NCI-H82 (cell line): Measurements from ENCODE around the gene CD300C.
"Not testable (repeated sequence)": the region's sequence is repeated elsewhere in the genome, so short reads cannot be mapped to it uniquely, and the experiment has no call there.

ENCODE experiments used
- DNase-seq: peaks from one replicate; lab custom pipeline; 2025; lab: John Stamatoyannopoulos, UW

Gene CD300C

GRCh38 chr17:74512624-74513091 lies 33.3 kb downstream of the CD300C start:
- no peak for DNase-seq

DNA sequence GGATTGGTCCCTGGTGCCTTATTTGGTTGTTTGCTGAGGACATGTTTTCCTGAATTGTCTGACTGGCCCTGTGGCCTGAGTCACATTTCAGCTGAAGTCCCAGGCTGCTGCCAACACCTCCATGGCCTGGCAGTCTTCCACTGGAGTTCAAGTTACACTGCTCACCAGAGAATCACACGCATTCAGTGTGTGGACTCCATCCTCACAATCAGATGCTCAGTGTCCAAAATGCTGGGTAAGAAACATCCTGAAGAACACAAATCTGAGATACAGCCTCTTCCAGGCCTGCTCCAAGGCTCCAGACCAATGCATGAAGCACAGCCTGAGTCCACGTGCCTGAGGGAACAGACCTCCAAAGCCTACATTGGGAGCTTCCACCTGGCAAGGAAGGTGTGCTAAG lies 33.9 kb downstream of the CD300C start:
- DNase-seq, result no peak

- DNase-seq, result no peak
These were observed 37.8 kb downstream of the CD300C start for GRCh38 chr17:74508156-74508555.

GRCh38 chr17:74503949-74504348 lies 42.0 kb downstream of the CD300C start:
- not testable (repeated sequence) for DNase-seq

- DNase-seq, result no peak
These were observed 43.1 kb downstream of the CD300C start for GRCh38 chr17:74502861-74503260.

DNA sequence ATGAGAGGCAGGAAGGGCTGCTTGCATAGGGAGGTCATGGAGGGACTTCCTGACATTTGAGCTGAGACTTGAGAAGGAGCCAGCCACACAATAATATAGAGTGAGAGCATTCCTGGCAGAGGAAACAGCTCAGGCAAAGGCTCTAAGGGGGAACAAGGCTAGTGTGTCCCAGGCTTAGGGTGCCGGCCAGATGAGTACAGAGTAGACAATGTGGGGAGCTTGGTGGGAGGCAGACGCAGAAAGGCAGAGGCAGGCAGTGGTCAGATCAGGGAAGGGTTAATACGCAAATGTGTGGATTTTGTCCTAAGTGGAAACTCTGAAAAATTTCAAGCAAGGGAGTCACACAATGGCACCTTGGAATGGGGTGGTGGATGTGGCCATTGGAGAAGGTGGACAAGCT lies 45.9 kb downstream of the CD300C start:
- DNase-seq, result no peak

DNA sequence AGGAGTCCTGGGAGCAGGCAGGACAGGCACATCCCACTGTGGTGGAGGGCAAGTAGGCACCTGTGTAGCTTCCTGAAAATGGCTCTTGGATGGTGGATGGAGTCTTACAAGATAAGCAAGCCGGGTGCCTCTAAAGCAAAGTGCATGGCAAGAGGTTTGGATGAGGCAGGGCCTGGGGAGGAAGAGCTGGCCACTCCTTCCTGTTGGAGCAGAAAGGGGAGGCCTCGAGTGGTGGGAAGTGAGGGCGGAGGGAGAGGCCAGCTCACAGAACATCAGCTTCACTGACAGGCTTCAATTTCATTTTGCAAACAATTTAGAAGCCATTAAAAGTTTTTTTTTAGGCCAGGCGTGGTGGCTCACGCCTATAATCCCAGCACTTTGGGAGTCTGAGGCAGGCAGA lies 48.4 kb downstream of the CD300C start:
- DNase-seq, result no peak

GRCh38 chr17:74493331-74493833 lies 52.5 kb downstream of the CD300C start:
- peak; percentile 84 for DNase-seq

GRCh38 chr17:74491626-74492025 lies 54.3 kb downstream of the CD300C start:
- DNase-seq, result no peak
